Fibroblast of mammary gland (primary cell): ENCODE measurements around the gene GOLGA6L7.

Source experiments
- DNase-seq: peaks from one replicate; pipeline ENCODE4 v3.0.0-alpha.2; 2010; ENCODE audit warnings: low read depth
- H3K4me3 ChIP-seq: 2 replicates; pipeline ENCODE4 v1.5.1; 2011; ENCODE audit warnings: low read depth, mild to moderate bottlenecking, low read length, moderate library complexity; ENCODE audit not compliant: control insufficient read depth
- TF ChIP-seq, protein P1 (sequence below): conservative IDR thresholded peaks from 2 replicates; pipeline ENCODE4 v1.5.1; 2011; ENCODE audit warnings: low read depth, low read length, inconsistent platforms; ENCODE audit not compliant: control insufficient read depth, insufficient read depth

Gene GOLGA6L7

GRCh38 chr15:28887339-28888174 lies 39.1 kb upstream of the GOLGA6L7 start:
- H3K4me3 ChIP-seq: no peak overlapping the region
- DNase-seq: no peak
- TF ChIP-seq, protein P1, sequence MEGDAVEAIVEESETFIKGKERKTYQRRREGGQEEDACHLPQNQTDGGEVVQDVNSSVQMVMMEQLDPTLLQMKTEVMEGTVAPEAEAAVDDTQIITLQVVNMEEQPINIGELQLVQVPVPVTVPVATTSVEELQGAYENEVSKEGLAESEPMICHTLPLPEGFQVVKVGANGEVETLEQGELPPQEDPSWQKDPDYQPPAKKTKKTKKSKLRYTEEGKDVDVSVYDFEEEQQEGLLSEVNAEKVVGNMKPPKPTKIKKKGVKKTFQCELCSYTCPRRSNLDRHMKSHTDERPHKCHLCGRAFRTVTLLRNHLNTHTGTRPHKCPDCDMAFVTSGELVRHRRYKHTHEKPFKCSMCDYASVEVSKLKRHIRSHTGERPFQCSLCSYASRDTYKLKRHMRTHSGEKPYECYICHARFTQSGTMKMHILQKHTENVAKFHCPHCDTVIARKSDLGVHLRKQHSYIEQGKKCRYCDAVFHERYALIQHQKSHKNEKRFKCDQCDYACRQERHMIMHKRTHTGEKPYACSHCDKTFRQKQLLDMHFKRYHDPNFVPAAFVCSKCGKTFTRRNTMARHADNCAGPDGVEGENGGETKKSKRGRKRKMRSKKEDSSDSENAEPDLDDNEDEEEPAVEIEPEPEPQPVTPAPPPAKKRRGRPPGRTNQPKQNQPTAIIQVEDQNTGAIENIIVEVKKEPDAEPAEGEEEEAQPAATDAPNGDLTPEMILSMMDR: no peak

GRCh38 chr15:28886431-28887338 lies 38.2 kb upstream of the GOLGA6L7 start:
- H3K4me3 ChIP-seq: peak overlapping the region; percentile 34
- no peak for DNase-seq
- TF ChIP-seq, protein P1: no peak

GRCh38 chr15:28885630-28886430 lies 37.4 kb upstream of the GOLGA6L7 start, which contains the start of gene APBA2:
TSS of gene APBA2 (plus strand) at chr15:28885974. CDS start at chr15:29053885, 167,911 bp downstream.
- DNase-seq: peak; percentile 22
- TF ChIP-seq, protein P1: no peak
- peak within 1 kb of the TSS; percentile 37 for H3K4me3 ChIP-seq

DNA sequence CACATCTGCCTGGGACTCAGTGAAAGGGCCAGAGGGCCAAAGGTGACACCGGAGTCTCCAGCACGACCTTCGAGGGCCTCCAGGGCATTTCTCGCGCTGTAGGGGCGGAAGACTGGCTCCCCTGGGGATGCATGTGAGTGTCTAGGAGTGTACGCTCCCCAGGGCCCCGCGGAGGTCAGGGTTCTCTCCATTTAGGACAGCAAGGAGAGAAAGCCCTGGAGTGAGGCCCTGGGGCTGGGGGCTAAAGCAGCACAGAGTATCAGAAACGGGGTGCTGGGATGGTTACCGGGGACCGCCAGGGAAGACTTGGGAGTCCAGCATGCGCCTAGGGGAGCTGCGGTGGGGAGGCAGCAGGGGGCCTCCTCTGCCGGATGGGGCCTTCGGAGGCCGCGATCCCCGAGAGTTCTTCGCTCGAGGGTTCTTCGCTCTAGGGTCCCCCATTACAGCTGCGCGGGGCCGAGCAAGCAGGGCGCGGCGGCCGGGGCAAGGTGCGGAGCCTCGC lies 36.7 kb upstream of the GOLGA6L7 start:
- TF ChIP-seq, protein P1: no peak
- no peak for DNase-seq
- H3K4me3 ChIP-seq: peak overlapping the region; percentile 37

- no peak overlapping the region for H3K4me3 ChIP-seq
- DNase-seq: no peak
Measured at GRCh38 chr15:28884151-28884940, 35.9 kb upstream of the GOLGA6L7 start.

More at GRCh38 chr15:28884151-28884940, 35.9 kb upstream of the GOLGA6L7 start:
- TF ChIP-seq, protein P1: no peak
